ENCODE data around the gene SLC39A6. TPM values are rescaled to one million over a fixed set of nuclear protein-coding genes. Genes with fewer than 3 reads are reported as not detected.

SLC39A6 gene
- total and polyA plus RNA-seq, 2 of the 13 experiments (the other 11 are each of a cell fraction or from before 2014, with no cell fraction given): 41.7 to 59.2 TPM

DNA sequence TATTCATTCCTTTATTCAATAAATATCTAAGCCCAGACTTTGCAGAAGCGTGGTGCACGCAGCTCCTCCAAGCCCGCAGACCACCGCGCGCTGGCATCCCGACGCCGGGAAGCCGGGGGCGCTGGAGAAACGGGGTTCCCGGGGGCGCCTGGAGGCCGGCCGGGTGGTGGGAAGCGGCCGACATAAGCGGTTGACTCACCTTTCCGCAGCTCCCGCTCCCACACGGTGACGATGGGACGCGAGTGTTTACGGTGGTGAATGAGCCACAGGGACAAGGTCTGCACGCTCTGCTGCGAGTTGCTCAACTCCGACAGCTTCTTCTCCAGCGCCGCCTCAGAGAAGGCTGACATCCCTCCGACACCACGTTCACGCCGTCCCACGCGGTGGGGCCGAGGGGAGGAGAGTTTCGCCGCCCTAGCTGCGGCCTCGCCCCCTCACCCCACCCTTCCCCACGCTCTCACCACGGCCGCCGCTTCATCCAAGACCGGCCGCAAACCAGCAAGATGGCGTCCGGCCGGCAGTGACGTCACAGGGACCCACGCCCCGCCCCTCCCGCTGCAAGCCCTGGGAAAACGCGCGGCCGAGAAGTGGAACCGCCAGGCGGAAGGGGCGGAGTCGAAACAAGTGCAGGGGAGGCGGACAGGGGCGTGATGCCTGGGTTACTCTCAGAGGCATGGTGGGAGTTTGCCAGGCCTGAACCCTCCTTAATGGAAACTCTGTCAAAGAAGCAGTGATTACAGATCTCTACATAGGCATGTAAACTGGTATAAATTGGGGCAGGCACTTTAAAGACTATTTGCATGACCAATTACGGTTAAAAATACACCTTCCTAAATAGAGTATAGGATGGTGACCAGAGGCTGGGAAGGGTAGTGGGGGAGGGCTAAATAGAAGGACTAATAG, 61.8 kb downstream of the SLC39A6 start, which contains the start of gene RPRD1A (continued):
- TF ChIP-seq, protein P1, sequence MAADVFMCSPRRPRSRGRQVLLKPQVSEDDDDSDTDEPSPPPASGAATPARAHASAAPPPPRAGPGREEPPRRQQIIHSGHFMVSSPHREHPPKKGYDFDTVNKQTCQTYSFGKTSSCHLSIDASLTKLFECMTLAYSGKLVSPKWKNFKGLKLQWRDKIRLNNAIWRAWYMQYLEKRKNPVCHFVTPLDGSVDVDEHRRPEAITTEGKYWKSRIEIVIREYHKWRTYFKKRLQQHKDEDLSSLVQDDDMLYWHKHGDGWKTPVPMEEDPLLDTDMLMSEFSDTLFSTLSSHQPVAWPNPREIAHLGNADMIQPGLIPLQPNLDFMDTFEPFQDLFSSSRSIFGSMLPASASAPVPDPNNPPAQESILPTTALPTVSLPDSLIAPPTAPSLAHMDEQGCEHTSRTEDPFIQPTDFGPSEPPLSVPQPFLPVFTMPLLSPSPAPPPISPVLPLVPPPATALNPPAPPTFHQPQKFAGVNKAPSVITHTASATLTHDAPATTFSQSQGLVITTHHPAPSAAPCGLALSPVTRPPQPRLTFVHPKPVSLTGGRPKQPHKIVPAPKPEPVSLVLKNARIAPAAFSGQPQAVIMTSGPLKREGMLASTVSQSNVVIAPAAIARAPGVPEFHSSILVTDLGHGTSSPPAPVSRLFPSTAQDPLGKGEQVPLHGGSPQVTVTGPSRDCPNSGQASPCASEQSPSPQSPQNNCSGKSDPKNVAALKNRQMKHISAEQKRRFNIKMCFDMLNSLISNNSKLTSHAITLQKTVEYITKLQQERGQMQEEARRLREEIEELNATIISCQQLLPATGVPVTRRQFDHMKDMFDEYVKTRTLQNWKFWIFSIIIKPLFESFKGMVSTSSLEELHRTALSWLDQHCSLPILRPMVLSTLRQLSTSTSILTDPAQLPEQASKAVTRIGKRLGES (CRISPR knock-in tag; IDR thresholded peaks at IDR 0.05; ENCODE audit: borderline replicate concordance): no peak
- no peak for TF ChIP-seq ZNF136 (CRISPR knock-in tag; IDR thresholded peaks at IDR 0.05; ENCODE audit: low read depth)
- TF ChIP-seq, protein P2, sequence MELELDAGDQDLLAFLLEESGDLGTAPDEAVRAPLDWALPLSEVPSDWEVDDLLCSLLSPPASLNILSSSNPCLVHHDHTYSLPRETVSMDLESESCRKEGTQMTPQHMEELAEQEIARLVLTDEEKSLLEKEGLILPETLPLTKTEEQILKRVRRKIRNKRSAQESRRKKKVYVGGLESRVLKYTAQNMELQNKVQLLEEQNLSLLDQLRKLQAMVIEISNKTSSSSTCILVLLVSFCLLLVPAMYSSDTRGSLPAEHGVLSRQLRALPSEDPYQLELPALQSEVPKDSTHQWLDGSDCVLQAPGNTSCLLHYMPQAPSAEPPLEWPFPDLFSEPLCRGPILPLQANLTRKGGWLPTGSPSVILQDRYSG (CRISPR knock-in tag; IDR thresholded peaks at IDR 0.05): 0 out of 2 replicates have a peak, but pooled peaks have one; percentile 22
- peak; percentile 80 for TF ChIP-seq HOXA5 (CRISPR knock-in tag; IDR thresholded peaks at IDR 0.05)
- TF ChIP-seq SP1 (IDR thresholded peaks at IDR 0.05): no peak
- peak; percentile 92 for TF ChIP-seq SP1 (CRISPR knock-in tag; IDR thresholded peaks at IDR 0.05)
- peak; percentile 86 for TF ChIP-seq KDM2A (CRISPR knock-in tag; IDR thresholded peaks at IDR 0.05; ENCODE audit: borderline replicate concordance, low read depth)
- no peak for TF ChIP-seq FOXM1 (CRISPR knock-in tag; IDR thresholded peaks at IDR 0.05)
- peak; percentile 79; the same call in 1 of the 2 replicates for TF ChIP-seq ZNF160 (CRISPR knock-in tag; IDR thresholded peaks at IDR 0.05)
- TF ChIP-seq, protein P3, sequence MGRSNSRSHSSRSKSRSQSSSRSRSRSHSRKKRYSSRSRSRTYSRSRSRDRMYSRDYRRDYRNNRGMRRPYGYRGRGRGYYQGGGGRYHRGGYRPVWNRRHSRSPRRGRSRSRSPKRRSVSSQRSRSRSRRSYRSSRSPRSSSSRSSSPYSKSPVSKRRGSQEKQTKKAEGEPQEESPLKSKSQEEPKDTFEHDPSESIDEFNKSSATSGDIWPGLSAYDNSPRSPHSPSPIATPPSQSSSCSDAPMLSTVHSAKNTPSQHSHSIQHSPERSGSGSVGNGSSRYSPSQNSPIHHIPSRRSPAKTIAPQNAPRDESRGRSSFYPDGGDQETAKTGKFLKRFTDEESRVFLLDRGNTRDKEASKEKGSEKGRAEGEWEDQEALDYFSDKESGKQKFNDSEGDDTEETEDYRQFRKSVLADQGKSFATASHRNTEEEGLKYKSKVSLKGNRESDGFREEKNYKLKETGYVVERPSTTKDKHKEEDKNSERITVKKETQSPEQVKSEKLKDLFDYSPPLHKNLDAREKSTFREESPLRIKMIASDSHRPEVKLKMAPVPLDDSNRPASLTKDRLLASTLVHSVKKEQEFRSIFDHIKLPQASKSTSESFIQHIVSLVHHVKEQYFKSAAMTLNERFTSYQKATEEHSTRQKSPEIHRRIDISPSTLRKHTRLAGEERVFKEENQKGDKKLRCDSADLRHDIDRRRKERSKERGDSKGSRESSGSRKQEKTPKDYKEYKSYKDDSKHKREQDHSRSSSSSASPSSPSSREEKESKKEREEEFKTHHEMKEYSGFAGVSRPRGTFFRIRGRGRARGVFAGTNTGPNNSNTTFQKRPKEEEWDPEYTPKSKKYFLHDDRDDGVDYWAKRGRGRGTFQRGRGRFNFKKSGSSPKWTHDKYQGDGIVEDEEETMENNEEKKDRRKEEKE (IDR thresholded peaks at IDR 0.05): no peak
- TF ChIP-seq FOXA3 (CRISPR knock-in tag; IDR thresholded peaks at IDR 0.05): peak; percentile 39; the same call in 1 of the 2 replicates
- TF ChIP-seq, protein P4, sequence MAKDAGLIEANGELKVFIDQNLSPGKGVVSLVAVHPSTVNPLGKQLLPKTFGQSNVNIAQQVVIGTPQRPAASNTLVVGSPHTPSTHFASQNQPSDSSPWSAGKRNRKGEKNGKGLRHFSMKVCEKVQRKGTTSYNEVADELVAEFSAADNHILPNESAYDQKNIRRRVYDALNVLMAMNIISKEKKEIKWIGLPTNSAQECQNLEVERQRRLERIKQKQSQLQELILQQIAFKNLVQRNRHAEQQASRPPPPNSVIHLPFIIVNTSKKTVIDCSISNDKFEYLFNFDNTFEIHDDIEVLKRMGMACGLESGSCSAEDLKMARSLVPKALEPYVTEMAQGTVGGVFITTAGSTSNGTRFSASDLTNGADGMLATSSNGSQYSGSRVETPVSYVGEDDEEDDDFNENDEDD (CRISPR knock-in tag; IDR thresholded peaks at IDR 0.05; ENCODE audit: borderline replicate concordance): peak; percentile 76; the same call in 1 of the 2 replicates
- no peak for TF ChIP-seq ZNF335 (CRISPR knock-in tag; IDR thresholded peaks at IDR 0.05)
- TF ChIP-seq SOX13 (IDR thresholded peaks at IDR 0.05): no peak
- peak in 1 of 2 experiments; percentile 12; a peak in 1 of 4 replicates for TF ChIP-seq SOX13 (CRISPR knock-in tag; conservative IDR thresholded peaks at IDR 0.05 in 1 of 2, IDR thresholded peaks at IDR 0.05 in 1 of 2)
- TF ChIP-seq, protein P5, sequence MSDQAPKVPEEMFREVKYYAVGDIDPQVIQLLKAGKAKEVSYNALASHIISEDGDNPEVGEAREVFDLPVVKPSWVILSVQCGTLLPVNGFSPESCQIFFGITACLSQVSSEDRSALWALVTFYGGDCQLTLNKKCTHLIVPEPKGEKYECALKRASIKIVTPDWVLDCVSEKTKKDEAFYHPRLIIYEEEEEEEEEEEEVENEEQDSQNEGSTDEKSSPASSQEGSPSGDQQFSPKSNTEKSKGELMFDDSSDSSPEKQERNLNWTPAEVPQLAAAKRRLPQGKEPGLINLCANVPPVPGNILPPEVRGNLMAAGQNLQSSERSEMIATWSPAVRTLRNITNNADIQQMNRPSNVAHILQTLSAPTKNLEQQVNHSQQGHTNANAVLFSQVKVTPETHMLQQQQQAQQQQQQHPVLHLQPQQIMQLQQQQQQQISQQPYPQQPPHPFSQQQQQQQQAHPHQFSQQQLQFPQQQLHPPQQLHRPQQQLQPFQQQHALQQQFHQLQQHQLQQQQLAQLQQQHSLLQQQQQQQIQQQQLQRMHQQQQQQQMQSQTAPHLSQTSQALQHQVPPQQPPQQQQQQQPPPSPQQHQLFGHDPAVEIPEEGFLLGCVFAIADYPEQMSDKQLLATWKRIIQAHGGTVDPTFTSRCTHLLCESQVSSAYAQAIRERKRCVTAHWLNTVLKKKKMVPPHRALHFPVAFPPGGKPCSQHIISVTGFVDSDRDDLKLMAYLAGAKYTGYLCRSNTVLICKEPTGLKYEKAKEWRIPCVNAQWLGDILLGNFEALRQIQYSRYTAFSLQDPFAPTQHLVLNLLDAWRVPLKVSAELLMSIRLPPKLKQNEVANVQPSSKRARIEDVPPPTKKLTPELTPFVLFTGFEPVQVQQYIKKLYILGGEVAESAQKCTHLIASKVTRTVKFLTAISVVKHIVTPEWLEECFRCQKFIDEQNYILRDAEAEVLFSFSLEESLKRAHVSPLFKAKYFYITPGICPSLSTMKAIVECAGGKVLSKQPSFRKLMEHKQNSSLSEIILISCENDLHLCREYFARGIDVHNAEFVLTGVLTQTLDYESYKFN (CRISPR knock-in tag; conservative IDR thresholded peaks at IDR 0.05): peak; percentile 16; the same call in 1 of the 2 replicates
- no peak for TF ChIP-seq PAWR (CRISPR knock-in tag; IDR thresholded peaks at IDR 0.05; ENCODE audit: borderline replicate concordance)
